Stimulated activated CD4-positive, alpha-beta T cell treated with anti-CD3 and anti-CD28 coated beads, Interleukin-15, amount 100 ng/mL, for 48 hours (primary cell): ENCODE measurements around the gene PTPN9.
"Not testable (repeated sequence)": the region's sequence is repeated elsewhere in the genome, so short reads cannot be mapped to it uniquely, and the experiment has no call there.

ENCODE experiments used
- DNase-seq, 2 donors: peaks; one replicate each; pipeline ENCODE4 v3.0.0-alpha.2; 2020; ENCODE audit warnings: low read depth in 2 of 2

The PTPN9 gene

DNA sequence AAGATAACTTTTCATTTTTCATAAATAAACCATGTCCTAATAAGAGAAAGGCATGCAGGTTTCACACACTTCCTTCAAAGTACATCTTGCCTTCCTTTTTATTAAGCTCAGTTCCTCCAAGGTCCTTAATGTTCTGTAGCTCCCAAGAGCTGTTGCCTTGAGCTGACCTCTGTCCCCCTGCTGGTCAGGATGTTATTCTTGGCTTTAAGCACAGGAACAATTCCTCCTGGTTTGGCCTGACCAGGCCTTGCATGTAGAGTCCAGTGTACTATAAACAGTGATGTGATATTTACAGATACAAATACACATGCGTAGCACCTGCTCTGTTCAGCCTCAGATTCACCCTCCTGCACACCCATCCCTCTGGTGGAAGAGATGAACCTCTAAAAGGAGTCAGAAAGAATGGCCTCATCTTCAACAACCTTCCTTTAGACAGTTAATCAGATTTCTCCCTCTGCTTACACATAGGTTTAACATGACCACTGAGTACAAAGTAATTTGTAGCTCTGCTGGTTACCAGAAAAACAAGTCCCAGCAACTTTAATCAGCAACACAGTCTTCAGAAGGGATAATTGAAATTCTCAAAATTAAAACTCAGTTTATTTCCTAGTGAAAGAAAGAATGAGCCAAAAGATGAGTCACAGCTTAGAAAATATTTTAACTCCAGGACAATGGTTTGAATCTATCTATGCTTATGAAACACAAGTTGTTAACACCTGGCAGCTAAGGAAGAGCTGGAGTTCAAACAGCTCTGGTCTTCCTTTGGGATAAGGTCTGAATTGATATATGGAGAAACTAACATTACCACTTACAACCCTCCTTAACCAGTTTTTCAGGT is 46.5 kb downstream of the PTPN9 start:
- DNase-seq = no peak

DNA sequence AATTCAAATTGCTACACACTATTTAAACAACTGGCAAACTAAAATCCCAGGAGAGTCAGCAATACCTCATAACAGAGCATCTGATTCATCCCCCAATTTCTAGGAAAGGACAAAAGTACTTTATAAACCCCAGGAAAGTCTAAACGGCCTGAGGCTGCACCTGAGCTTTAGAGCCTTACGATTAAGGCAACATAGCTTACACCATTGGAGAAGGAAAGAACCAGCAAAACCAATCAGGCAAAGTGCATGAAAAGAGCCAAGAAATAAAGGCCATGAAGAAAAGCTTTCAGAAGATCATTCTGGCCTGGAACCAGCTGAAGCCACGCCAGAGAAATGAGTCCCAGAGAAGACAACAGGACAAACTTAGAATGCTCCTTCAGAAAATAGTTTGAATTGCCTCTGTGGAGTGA is 48.1 kb downstream of the PTPN9 start:
- no peak for DNase-seq

DNA sequence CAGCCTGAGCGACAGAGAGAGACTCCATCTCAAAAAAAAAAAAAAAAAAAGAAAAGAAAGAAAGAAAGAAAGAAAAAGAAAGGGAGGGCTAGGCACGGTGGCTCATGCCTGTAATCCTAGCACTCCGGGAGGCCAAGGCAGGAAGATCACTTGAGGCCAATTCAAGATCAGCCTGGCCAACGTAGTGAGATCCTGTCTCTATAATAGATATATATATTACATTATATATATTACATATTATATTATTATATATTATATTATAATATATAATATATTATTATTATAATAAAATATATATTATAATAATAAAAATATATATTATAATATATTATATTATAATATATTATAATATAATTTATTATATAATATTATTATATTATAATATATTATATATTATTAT is 48.9 kb downstream of the PTPN9 start:
- no peak for DNase-seq

DNA sequence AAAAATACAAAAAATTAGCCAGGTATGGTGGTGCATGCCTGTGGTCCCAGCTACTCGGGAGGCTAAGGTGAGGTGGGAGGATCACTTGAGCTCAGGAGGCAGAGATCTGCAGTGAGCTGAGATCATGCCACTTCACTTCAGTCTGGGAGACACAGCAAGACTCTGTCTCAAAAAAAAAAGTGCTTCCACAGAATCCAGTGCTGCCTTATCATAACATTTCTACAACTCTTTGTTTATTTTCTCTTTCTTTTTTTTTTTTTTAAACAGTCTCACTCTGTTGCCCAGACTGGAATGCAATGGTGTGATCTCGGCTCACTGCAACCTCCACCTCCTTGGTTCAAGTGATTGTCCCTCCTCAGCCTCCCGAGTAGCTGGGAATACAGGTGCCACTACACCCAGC is 53.4 kb downstream of the PTPN9 start:
- DNase-seq = not testable (repeated sequence)

DNA sequence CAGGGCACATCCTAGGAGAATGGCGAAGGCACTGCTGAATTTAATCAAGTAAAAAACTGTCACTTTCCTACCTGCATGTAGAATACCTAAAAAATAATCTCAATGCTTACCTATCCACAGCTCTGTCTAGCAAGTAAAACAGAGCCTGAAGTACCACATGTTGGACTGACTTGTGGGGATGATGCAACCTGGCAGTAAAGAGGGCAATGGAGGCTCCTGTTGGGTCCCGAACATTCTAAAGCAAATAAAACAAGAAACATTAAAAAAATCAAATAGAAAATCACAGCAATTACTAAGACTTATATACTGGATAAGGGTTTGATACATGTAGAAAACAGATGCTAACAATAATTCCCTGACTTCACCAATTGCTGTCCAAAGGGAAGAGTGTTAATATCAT is 56.1 kb downstream of the PTPN9 start:
- no peak for DNase-seq

DNA sequence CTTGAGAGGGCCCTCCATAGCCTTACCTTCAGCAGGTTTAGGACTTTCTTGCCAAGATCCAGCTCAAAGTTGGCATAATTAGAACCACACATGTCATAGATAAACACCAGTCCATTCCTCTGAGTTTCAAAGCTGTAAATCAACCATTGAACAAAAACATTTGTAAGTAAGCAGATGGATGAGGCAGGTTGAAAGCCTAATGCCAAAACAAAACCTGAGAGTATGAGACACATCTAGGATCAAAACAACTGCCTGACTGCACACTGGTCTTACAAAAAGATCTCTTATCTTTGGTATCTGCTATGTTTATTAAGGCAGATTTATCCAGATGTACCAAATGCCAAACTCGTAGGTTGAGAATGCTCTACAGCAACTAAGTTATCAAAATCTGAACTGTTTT is 61.9 kb downstream of the PTPN9 start:
- no peak for DNase-seq

DNA sequence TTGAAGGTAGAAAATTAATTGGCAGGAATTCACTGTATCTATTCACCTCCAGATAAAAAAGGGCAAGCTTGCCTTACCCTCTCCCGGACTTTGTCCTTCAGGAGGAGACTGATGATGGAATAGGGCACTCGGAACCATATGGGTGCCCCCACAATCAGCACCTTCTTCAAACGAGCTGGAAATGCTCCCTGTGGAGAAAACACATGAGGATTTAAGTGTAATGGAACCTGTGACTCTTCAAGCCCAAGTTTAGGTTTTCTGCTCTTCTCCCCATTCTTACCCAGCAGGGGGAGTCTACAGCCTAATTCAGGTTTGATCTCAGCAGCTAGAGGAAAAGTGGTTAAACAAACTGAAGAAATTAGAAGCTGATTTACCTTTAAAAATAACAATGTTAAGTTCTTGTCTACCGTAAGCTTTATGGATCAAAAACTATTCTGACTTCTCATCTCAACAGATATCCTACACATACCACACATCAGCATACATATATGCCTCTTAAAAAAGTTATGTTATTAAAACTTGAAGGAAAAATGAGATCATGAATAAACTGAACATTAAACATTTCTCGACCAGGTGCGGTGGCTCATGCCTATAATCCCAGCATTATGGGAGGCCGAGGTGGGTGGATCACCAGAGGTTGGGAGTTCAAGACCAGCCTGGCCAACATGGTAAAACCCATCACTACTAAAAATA is 70.1 kb downstream of the PTPN9 start:
- DNase-seq = no peak

DNA sequence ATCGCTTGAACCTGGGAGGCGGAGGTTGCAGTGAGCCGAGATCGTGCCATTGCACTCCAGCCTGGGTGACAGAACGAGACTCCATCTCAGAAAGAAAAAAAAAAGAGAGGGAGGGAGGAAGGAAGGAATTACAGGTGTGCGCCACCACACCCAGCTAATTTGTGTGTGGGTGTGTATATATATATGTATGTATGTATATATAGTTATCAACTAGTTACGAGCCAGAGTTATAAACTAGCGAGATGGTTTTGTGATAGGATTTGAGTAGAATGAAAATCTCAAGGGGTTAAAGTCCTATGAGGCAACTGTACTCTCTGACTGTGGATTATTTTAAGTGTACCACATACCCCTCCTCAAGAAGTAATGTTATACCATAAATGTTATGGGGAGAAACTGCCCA is 76.8 kb downstream of the PTPN9 start:
- no peak for DNase-seq

DNA sequence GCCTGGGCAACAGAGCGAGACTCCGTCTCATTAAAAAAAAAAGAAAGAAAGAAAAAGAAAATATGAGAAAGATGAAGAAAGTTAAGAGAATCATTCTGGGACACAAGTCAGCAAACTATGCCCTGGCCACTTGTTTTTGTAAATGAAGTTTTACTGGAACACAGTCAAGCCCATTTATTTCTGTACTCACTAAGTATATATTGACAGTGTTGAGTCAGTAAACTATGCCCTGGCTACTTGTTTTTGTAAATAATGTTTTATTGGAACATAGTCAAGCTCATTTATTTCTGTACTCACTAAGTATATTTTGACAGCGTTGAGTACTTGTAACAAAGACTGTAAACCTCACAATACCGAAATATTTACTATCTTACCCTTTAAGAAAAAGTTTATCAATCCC is 85.4 kb downstream of the PTPN9 start:
- no peak for DNase-seq

DNA sequence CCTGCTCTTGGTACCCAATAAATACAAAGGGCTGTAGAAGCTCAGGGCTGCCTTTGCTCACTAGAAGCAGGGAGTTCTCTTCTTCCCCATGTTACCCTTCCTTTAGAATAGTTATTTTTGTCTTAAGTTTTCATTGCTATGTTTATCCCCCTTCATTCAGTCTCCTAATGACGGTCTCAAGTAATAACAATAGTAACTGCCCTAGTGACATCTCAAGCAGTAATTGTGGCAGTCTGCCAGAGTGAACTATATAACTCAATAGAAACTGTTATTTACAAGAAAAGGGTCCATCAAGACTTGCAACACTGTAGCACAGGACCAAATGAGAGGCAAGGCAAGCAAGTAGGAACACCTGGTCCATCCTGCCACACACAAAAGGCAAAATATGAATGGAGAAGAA is 95.2 kb downstream of the PTPN9 start:
- DNase-seq = no peak

DNA sequence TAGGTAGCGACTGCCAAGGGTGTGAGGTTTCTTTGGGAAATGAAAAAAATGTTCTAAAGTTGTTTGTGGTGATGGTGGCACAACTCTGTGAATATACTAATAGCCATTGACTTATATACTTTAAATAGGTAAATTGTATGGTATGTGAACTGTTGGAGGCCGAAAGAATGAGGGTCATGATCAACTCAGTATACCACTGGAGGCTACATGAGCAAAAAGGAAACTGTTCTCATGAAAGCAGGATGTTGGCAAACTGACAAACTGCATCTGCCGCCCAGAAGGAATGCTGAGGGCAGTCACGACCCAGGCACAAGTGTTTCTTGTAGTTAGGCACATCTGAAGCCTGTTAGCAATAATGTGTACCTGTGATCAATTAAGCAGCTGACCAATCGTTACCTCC is 95.6 kb downstream of the PTPN9 start:
- DNase-seq = not testable (repeated sequence)

DNA sequence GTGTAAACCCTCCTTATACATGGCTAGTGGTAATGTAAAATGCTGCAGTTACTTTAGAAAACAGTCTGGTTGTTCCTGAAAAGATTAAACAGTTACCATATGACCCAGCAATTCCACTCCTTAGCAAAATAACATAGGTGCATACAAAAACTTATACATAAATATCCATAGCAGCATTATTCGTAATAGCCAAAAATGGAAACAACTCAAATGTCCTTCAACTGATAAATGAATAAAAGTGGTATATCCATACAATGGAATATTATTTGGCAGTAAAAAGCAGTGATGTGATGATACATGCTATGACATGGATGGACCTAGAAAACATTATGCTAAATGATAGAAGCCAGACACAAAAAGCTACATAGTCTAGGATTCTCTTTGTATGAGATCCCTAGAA is 96.0 kb downstream of the PTPN9 start:
- DNase-seq = no peak

DNA sequence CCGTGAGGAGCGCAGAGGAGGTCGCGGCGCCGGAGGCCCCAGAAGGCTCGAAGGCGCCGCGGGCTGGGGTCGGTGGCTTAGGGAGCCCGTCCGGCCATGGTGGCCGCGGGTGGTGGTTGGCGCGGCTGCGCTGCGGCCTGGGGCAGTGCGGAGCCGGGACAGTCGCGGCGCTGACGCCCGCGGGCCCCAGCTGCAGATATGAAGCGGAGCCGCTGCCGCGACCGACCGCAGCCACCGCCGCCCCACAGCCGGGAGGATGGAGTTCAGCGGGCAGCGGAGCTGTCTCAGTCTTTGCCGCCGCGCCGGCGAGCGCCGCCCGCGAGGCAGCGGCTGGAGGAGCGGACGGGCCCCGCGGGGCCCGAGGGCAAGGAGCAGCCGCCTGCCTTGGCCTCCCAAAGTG is 98.7 kb downstream of the PTPN9 start:
- not testable (repeated sequence) for DNase-seq

DNA sequence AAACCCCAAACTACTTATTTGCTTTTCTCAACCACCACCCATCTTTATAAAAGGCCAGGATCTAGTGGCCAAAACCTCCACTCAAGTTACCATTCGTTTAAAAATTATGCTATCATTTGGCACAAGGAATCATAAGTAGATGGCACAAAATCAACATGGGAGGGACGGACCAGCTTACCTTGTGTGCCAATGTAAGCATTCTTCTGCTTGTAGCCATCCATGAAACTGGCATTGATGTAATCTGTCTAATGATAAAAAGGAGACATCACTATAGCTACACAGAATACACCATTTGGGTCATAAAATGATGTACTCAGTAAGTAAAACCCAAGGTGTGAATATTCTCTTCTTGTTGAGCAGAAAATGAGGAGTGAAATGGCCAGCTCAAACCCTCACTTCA is 99.4 kb downstream of the PTPN9 start:
- DNase-seq = no peak

DNA sequence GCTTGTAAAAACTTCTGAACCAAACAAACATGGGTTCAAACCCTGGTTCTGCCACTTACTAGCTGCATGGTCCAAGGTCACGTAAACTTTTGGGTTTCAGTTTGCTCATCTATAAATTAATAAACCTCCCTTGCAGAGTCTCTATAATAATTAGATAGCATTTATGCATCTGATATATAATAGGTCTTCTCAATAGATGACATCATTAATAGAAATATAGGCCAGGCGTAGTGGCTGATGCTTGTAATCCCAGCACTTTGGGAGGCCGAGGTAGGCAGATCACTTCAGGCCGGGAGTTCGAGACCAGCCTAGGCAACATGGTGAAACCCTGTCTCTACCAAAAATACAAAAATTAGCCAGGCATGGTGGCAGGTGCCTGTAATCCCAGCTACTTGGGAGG is 102.0 kb downstream of the PTPN9 start:
- DNase-seq = not testable (repeated sequence)

DNA sequence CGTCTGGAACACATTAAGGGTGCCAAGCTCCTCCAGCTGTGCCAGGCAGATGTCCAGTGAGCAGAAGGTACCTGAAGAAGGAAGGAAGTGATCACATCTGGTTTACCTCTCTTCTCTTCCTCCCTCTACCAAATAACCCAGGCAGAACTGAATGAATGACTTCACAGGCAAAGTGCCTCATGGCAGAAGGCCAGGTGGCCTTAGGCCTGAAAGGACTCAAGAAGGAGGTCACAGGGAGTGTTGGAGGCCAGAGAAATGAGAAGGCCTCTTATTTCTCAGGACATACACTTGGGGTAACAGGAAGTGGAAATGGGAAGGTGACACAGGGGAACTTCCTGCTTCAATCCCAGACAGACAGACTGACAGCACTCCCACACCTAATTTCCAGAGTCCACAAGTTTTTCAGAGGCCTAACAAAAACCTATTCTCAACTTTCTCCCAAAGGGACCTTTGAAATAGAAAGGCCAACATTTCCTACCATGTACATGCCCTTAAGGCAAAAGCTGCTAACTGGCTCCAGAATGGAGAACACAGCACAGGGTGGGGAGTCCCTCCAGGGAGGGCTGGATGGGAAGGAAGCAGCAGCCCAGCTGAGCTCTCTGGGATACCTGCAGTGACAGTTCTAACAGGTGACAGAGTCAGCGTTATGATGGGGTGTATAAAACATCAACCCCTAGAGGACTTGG is 110.1 kb downstream of the PTPN9 start:
- DNase-seq = no peak

DNA sequence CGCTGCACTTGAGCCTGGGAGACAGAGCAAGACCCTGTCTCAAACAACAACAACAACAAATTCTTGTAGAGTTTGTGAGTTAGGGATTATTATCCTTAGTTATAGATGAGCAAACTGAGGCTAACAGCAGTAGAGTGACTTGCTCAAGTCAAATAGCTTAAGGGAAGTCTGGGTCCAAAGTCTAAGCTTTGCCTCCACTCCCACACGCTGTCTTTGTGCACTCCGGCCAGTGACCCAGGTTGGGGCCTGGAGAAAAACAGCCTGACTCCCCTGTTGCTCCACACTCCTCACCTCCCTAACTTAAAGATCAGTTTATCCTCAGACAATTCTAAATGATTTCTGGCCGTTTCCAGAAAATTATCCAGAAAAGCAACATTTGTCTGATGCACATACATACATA is 118.5 kb downstream of the PTPN9 start:
- no peak for DNase-seq

DNA sequence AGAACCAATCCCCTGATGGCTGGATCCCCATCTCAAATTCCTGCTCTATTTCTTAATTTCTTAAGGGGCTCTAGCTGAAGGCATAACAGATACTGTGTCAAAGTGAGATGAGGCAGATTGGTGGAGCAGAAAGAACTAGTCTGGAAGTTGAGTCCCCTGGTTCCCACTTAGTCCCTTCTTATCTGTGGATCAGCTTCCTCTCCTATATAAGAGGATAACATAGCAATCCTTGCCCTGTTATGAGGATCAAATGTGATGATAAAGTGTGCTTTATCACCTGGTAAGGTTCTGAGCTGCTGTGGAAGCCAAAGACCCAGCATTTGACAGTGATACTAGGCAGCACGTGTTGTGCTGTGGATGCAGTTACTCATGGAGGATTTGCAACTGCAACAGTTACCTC is 119.5 kb downstream of the PTPN9 start:
- no peak for DNase-seq

DNA sequence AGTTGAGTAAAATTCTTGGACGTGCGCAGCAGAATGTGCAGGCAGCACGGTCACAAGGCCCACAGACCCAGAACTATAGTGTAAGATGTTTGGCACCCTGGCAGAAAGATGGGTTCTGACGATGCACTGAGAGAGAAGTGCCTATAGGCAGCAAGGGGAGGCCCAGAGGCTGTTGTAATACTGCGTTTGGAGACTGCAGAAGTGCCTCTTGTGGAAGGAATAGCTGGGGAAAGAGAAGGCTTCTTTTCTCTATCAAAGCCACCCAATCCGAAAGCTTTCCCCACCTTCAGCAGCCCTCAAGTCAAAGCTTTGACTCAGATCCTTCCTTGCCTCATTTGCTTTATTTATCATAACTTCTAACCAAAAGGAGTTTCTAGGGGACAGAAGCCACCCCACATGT is 122.4 kb downstream of the PTPN9 start:
- no peak for DNase-seq

DNA sequence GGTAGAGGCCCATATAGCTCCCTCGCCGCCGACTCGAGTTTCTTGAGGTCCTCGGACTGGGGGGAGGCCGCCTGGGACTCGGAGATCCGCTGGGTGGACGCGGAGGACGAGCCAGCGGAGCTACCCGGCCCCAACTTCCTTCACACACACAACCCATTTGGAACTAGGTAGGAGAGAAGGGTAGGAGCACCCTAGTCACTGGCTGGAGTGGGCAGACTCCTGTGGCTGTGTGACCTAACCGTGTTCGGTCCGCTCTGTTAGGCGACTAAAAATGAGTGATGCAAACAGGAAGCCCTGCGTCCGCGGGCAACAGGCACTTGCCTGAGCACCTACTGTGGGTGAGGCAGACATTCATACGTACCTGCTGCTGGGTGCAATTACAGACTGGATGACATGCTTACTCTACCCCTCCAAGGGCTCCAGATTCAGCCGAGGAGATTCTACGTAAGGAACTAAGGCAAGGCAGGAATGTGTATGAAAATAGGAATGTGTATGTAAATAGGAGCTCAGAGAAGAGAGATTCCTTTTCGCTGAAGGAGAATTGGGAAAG is 123.1 kb downstream of the PTPN9 start:
- DNase-seq = peak; percentile 43 to 59

DNA sequence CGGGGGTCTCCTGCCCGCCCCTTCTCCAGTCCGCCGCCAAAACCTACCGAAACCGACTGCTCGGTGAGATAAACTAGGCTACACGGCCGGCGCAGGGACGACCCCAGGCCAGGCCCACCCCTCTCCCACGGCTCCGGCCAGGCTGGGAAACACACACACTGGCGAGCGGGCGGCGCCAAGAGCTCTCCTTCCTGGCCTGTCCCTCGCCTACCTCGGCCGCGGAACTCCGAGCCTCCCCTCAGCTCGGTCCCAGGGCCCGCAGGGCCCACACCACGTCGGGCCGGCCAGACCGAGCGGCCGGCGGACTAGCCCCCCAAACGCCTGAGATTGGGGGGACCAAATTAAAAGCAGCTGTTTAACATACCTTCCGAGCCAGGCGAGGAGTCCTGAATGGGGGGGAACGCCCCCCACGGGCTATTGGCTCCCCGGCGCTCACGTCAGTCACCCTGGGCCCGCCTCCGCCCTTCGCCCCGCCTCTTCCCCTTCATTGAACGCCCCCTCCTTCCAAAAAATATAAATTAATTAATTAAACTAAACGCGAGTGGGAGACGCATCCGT is 123.6 kb downstream of the PTPN9 start:
- peak; percentile 76 to 87 for DNase-seq
